Activated T-helper 17 cell treated with anti-CD3 and anti-CD28 coated beads, Interleukin-2, amount 50 U/mL, for 72 hours (primary cell): ENCODE results near the gene UBE2D2. TPM values are rescaled to one million over a fixed set of nuclear protein-coding genes. Genes with fewer than 3 reads are reported as not detected.
"Not testable (repeated sequence)": the region's sequence is repeated elsewhere in the genome, so short reads cannot be mapped to it uniquely, and the experiment has no call there.

ENCODE experiments used
- ATAC-seq: fragments of 150-1000 bp; cut with Tn5 transposase; replicated peaks from 2 replicates; pipeline ENCODE4 v1.10.0; 2021; ENCODE audit warnings: mild to moderate bottlenecking, moderate library complexity
- H3K27ac Mint-ChIP-seq: one replicate; pipeline ENCODE4 v1.8.0; 2022; ENCODE audit warnings: mixed read lengths
- H3K27me3 Mint-ChIP-seq: one replicate; pipeline ENCODE4 v1.8.0; 2022; ENCODE audit warnings: mixed read lengths
- H3K36me3 Mint-ChIP-seq: one replicate; pipeline ENCODE4 v1.8.0; 2022; ENCODE audit warnings: low read depth, mild to moderate bottlenecking, mixed read lengths
- H3K4me1 Mint-ChIP-seq: one replicate; pipeline ENCODE4 v1.8.0; 2022; ENCODE audit warnings: mixed read lengths
- H3K4me3 Mint-ChIP-seq: one replicate; pipeline ENCODE4 v1.8.0; 2022; ENCODE audit warnings: mild to moderate bottlenecking, mixed read lengths
- H3K9me3 Mint-ChIP-seq: one replicate; pipeline ENCODE4 v1.8.0; 2022; ENCODE audit warnings: mixed read lengths
- total RNA-seq, 2 donors: library from RNA; stranded (reverse); gene quantifications; one replicate each; pipeline ENCODE4 v1.2.3, GENCODE V29; 2022

Gene UBE2D2
- total RNA-seq, 2 donors from 2014 or later = 200 to 270 TPM

DNA sequence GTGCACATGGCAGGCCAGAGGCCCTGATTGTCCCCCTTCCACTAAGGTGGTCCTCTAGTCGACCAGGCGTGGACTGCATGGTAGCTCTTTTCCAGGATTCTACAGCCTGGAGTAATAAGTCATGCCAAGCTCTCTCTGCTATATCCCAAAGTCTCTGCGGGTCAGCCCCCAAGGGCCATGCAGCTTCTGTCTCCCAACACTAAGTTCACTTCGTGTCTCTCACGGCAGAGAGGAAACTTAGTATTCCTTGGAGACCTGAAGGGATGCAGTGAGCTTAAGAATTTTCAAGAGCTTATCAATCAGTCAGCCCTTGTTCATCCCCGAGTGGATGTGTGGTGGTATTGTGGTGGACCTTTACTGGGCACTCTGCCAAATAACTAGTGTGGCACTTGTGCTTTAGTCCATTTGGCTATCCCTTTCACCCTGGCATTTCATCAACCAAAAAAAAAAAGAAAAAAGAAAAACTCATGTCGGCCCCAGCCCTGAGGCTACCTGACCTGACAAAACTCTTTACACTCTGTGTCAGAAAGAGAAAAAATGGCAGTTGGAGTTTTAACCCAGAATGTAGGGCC is 33.2 kb upstream of the UBE2D2 start:
- H3K36me3 Mint-ChIP-seq, H3K27me3 Mint-ChIP-seq, H3K4me1 Mint-ChIP-seq, H3K4me3 Mint-ChIP-seq, H3K27ac Mint-ChIP-seq, H3K9me3 Mint-ChIP-seq, ATAC-seq: not testable (repeated sequence)

DNA sequence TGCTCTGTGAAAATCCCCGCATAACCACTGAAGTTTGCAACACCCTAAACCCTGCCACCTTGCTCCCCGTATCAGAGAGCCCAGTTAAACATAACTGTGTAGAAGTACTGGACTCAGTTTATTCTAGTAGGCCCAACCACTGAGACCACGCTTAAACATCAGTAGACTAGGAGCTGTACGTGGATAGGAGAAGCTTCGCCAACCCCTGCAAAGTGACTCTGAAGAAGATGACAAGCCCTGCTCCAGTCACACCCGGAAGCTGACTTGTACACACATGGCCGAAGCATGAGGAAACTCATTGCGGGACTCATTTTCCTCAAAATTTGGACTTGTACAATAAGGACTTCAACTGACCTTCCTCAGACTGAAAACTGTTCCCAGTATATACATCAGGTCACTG is 32.4 kb upstream of the UBE2D2 start:
- H3K4me1 Mint-ChIP-seq, ATAC-seq, H3K9me3 Mint-ChIP-seq, H3K27ac Mint-ChIP-seq, H3K27me3 Mint-ChIP-seq, H3K36me3 Mint-ChIP-seq, H3K4me3 Mint-ChIP-seq: not testable (repeated sequence)

DNA sequence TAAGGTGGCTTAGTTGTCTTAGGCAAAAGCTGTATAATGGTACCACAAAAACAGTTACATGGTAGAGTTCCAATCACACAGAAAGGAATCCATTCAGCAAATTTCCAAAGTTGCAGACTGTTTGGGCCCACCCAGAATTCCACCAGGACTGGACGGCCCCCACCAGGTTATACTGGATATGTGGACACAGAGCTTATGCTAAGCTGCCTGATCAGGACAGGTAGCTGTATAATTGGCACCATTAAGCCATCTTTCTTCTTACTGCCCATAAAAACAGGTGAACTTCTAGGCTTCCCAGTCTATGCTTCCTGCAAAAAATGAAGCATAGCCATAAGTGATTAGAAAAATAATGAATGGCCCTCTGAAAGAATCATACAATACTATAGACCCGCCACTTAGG is 31.1 kb upstream of the UBE2D2 start:
- not testable (repeated sequence) for H3K4me1 Mint-ChIP-seq, H3K9me3 Mint-ChIP-seq, H3K36me3 Mint-ChIP-seq, H3K27ac Mint-ChIP-seq, H3K4me3 Mint-ChIP-seq, ATAC-seq, H3K27me3 Mint-ChIP-seq

DNA sequence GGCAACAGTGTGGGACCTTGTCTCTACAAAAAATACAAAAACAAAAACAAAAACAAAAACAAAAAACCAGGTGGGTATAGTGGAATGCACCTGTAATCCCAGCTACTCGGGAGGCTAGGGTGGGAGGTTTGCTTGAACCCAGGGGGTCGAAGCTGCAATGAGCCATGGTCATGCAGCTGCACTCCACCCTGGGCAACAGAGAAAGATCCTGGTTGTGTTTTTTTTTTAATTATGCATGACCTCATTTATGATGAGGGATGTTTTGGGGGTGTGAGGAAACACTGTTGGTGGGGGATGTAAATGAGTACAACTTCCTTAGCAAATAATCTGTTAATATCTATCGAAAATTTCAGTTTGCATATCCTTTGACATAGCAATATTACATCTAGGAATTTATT is 29.4 kb upstream of the UBE2D2 start:
- H3K27ac Mint-ChIP-seq = no peak overlapping the region
- H3K36me3 Mint-ChIP-seq = no peaks in the 10 kb centered on the region
- H3K4me3 Mint-ChIP-seq = no peak overlapping the region
- H3K27me3 Mint-ChIP-seq = no peaks in the 10 kb centered on the region
- no peaks in the 10 kb centered on the region for H3K9me3 Mint-ChIP-seq
- ATAC-seq = no peak
- no peaks in the 10 kb centered on the region for H3K4me1 Mint-ChIP-seq

DNA sequence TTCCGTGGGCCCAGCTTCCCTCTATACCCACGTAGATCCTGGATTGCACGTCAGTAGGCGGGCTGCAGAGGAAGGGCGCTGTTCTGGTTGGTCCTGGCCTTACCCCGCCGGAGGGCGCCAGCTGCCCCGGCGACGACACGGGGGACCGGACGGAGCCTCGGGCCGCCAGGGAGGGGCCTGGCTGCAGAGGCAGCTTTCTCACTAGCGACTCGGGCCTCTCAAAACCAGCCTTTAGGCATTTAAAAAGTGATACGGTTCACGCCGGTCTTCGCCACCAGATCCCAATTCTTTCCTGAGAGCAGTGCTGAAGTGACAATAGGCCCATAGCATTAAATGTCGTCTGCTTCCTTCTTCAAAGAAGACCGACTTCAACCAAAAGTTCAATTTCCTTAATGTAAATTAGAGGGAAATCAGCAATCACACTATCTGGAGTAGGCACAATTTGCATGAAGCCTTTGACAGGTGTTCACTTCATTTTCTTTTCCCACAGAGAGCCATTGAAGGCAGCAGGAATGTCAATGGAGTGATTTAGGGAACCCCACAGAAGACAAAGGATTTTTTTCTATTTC is 17.6 kb upstream of the UBE2D2 start:
- no peaks in the 10 kb centered on the region for H3K27me3 Mint-ChIP-seq
- H3K36me3 Mint-ChIP-seq = no peaks in the 10 kb centered on the region
- H3K4me3 Mint-ChIP-seq = peak overlapping the region; percentile 39
- H3K4me1 Mint-ChIP-seq = no peaks in the 10 kb centered on the region
- ATAC-seq = peak; percentile 98
- H3K9me3 Mint-ChIP-seq = no peaks in the 10 kb centered on the region
- H3K27ac Mint-ChIP-seq = no peak overlapping the region

DNA sequence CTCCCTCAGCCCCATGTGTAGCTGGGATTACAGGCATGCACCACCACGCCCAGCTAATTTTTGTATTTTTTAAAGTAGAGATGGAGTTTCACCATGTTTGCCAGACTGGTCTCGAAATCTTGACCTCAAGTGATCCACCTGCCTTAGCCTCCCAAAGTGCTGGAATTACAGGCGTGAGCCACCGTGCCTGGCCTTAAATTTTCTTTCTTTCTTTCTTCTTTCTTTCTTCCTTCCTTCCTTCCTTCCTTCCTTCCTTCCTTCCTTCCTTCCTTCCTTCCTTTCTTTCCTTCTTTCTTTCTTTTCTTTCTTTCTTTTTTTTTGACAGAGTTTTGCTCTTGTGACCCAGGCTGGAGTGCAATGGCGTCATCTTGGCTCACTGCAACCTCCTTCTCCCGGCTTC is 14.5 kb upstream of the UBE2D2 start:
- H3K27ac Mint-ChIP-seq, H3K4me3 Mint-ChIP-seq, H3K4me1 Mint-ChIP-seq, H3K27me3 Mint-ChIP-seq, H3K36me3 Mint-ChIP-seq, H3K9me3 Mint-ChIP-seq, ATAC-seq: not testable (repeated sequence)

DNA sequence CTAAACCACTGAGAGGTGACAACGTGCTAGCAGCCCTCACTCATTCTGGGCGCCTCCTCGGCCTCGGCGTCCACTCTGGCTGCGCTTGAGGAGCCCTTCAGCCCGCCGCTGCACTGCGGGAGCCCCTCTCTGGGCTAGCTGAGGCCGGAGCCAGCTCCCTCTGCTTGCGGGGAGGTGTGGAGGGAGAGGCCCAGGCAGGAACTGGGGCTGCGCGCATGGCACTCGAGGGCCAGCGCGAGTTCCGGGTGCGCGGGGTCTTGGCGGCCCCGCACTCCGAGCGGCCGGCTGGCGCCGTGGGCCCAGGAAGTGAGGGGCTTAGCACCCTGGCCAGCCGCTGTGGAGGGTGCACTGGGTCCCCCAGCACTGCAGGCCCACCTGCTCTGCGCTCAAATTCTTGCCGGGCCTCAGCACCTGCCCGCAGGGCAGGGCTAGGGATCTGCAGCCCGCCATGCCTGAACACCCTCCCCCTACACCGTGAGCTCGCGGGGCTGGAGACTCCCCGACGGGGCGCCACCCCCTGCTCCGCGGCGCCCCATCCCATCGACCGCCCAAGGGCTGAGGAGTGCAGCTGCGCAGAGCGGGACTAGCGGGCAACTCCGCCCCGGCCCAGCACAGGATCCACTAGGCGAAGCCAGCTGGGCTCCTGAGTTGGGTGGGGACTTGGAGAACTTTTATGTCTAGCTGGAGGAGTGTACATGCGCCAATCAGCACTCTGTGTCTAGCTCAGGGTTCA is 11.8 kb upstream of the UBE2D2 start:
- no peaks in the 10 kb centered on the region for H3K36me3 Mint-ChIP-seq
- no peaks in the 10 kb centered on the region for H3K9me3 Mint-ChIP-seq
- H3K27me3 Mint-ChIP-seq = no peaks in the 10 kb centered on the region
- peaks cover 4% of the 10 kb centered on the region for H3K4me1 Mint-ChIP-seq
- ATAC-seq = no peak
- H3K4me3 Mint-ChIP-seq = no peak overlapping the region
- H3K27ac Mint-ChIP-seq = no peak overlapping the region

DNA sequence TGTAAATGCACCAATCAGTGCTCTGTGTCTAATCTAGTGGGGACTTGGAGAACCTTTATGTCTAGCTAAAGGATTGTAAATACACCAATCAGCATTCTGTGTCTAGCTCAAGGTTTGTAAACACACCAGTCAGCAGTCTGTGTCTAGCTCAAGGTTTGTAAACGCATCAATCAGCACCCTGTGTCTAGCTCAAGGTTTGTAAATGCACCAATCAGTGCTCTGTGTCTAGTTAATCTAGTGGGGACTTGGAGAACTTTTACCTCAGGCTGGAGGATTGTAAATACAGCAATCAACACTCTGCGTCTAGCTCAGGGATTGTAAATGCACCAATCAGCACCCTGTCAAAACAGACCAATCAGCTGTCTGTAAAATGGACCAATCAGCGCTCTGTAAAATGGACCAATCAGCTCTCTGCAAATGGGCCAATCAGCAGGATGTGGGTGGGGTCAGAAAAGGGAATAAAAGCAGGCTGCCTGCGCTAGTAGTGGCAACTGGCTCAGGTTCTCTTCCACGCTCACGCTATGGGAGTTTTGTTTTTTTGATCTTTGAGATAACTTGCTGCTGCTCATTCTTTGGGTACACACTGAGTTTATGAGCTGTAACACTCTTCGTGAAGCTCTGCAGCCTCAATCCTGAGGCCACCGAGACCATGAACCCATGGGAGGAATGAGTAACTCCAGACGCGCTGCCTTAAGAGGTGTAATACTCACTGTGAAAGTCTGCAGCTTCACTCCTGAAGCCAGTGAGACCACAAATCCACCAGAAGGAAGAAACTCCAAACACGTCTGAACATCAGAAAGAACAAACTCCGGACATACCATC is 10.9 kb upstream of the UBE2D2 start:
- H3K27ac Mint-ChIP-seq, H3K27me3 Mint-ChIP-seq, H3K4me1 Mint-ChIP-seq, H3K36me3 Mint-ChIP-seq, H3K9me3 Mint-ChIP-seq: not testable (repeated sequence)
- peak overlapping the region; percentile 22 for H3K4me3 Mint-ChIP-seq
- ATAC-seq = peak; percentile 89

DNA sequence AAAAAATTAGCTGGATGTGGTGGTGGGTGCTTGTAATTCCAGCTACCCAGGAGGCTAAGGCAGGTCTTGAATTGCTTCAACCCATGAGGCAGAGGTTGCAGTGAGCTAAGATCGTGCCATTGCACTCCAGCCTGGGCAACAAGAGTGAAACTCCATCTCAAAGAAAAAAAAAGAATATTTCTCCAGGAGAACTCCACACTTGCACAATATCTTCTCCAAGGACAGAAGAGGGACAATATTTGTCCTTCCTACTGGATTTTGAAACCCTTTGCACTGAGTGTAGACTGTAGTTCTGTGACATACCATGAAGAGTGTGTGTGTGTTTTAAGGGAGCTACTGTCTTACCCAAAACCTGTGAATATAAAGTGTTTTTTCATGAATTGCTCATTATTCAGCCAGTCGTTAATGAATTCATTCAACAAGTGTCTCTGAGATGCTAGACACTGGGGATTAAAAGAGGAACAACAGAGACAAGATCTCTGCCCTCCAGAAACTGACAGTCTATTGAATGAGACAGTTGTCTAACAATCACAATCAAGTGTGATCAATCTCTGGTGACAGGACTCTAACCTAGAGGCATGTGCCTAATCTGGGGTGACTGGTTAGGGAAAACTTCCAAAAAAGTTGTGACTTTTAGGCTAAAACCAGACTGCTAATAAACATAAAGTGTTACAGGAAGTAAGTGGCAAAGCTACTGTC is 9.8 kb upstream of the UBE2D2 start:
- no peaks in the 10 kb centered on the region for H3K36me3 Mint-ChIP-seq
- peaks cover 4% of the 10 kb centered on the region for H3K4me1 Mint-ChIP-seq
- ATAC-seq = no peak
- no peak overlapping the region for H3K4me3 Mint-ChIP-seq
- H3K27ac Mint-ChIP-seq = no peak overlapping the region
- H3K27me3 Mint-ChIP-seq = no peaks in the 10 kb centered on the region
- no peaks in the 10 kb centered on the region for H3K9me3 Mint-ChIP-seq

DNA sequence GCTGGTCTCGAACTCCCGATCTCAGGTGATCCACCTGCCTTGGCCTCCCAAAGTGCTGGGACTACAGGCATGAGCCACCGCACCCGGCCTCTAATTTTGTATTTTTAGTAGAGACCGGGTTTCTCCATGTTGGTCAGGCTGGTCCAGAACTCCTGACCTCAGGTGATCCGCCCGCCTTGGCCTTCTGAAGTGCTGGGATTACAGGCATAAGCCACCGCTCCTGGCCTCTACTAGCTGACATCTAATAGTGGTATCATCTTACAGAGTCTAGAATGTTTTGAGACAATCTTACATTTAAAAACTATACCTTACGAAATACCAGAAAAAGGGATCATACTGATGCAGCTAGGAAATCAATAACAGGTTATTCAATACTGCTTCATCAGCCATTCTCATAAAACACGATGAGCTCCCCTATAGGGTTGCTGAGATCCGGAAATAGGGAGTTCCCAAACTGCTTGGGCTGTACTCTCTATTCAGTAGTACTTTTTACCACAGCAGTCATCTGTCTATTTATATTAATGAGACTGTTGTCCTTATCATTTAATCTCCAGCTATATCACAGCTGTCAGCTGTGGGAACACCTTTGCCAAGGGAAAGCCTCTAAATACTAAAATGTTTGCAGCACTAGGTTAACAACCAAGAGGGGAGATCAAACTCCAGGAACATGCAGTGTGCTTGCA is 8.1 kb upstream of the UBE2D2 start:
- no peaks in the 10 kb centered on the region for H3K9me3 Mint-ChIP-seq
- no peak for ATAC-seq

DNA sequence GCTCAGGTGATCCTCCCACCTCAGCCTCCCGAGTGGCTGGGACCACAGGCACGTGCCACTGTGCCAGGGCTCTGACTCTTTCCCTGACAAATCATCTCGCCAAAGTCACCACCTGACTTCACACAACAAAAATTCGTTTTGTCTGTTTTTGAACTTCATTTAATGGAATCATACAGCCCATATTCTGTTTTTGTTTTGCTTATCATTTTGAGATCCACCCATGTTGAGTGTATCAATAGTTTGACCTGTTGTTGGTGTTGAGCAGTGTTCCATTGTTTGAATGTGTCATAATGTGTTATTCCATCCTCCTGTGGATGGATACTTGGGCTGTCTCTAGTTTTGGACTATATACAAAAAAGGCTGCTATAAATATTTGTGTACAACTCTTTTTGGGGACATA is 6.9 kb upstream of the UBE2D2 start:
- no peaks in the 10 kb centered on the region for H3K36me3 Mint-ChIP-seq
- no peaks in the 10 kb centered on the region for H3K27me3 Mint-ChIP-seq
- no peak overlapping the region for H3K4me3 Mint-ChIP-seq
- ATAC-seq = no peak
- H3K4me1 Mint-ChIP-seq = peaks cover 4% of the 10 kb centered on the region
- no peaks in the 10 kb centered on the region for H3K9me3 Mint-ChIP-seq
- no peak overlapping the region for H3K27ac Mint-ChIP-seq

More for the DNA sequence above, 8.1 kb upstream of the UBE2D2 start:
- Mint-ChIP-seq H3K27ac (no peak overlapping the region), H3K27me3 (no peaks in the 10 kb centered on the region), H3K4me3 (no peak overlapping the region), H3K36me3 (no peaks in the 10 kb centered on the region), H3K4me1 (peaks cover 4% of the 10 kb centered on the region)

DNA sequence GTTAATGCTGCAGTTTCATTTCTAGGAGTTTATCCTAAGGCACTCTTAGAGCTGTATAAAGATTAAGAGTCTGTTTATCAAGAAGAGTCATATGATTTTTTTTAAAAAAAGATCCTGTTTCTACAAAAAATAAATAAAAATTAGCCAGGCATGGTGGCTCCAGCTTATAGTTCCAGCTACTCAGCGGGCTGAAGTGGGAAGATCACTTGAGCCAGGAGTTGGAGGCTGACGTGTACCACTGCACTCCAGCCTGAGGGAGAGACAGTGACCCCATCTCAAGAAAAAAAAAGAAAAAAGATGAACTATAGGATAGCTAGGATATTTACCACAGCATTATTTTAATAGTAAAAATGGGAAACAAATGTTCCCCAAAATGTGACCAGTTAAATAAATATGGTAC is 3.3 kb upstream of the UBE2D2 start:
- no peak for ATAC-seq
- no peaks in the 10 kb centered on the region for H3K9me3 Mint-ChIP-seq
- H3K4me1 Mint-ChIP-seq = peaks cover 6% of the 10 kb centered on the region
- no peaks in the 10 kb centered on the region for H3K27me3 Mint-ChIP-seq
- H3K4me3 Mint-ChIP-seq = no peak overlapping the region
- peaks cover 16% of the 10 kb centered on the region for H3K36me3 Mint-ChIP-seq
- H3K27ac Mint-ChIP-seq = no peak overlapping the region

DNA sequence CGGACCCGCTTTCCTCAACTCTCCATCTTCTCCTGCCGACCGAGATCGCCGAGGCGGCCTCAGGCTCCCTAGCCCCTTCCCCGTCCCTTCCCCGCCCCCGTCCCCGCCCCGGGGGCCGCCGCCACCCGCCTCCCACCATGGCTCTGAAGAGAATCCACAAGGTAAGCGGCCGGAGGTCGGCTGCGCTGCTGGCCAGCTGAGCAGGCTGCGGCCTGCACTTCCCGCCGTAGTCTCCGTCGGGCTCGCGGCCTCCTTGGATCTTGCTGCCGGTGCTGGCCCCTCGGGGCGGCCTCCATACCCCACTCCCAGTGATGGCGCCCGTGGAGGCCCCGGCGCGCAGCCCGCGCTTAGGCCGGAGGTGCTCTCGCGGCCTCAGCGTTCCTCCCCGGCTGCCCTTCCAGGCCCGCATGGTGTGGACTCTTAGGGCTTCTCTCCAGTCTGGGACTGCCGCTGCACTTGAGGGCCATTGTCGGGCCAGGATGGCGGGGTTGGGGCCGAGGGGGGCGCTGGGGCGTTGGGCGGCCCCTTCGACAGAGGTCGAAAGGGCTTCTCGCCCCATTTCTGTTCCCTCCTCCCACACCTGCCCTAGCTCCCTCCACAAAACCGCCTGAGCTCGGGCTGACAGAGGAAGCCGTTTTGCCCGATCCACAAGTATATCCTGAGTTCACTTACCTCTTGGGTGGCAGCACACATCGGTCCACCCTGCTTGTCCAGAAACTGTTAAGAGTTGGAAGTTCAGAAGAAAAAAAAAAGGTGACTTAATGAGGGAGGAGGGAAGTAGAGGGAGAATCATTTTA is 714 bp downstream of the UBE2D2 start:
- peak; percentile 30 for ATAC-seq
- peaks cover 19% of the 10 kb centered on the region for H3K4me1 Mint-ChIP-seq

More for the DNA sequence above, 714 bp downstream of the UBE2D2 start:
- Mint-ChIP-seq H3K36me3 (peaks cover 56% of the 10 kb centered on the region), H3K9me3 (no peaks in the 10 kb centered on the region), H3K27me3 (no peaks in the 10 kb centered on the region), H3K4me3 (peak overlapping the region; percentile 88), H3K27ac (peak overlapping the region; percentile 91)
